GM19467 (cell line): ENCODE measurements around the gene CYP2A13.
"Not testable (repeated sequence)": the region's sequence is repeated elsewhere in the genome, so short reads cannot be mapped to it uniquely, and the experiment has no call there.

Experiments used
- ATAC-seq: cut with Tn5 transposase; IDR thresholded peaks from one replicate; pipeline ENCODE4 v1.9.1; 2021; ENCODE audit warnings: mild to moderate bottlenecking, moderate library complexity; ENCODE audit not compliant: unreplicated experiment

CYP2A13 gene, protein sequence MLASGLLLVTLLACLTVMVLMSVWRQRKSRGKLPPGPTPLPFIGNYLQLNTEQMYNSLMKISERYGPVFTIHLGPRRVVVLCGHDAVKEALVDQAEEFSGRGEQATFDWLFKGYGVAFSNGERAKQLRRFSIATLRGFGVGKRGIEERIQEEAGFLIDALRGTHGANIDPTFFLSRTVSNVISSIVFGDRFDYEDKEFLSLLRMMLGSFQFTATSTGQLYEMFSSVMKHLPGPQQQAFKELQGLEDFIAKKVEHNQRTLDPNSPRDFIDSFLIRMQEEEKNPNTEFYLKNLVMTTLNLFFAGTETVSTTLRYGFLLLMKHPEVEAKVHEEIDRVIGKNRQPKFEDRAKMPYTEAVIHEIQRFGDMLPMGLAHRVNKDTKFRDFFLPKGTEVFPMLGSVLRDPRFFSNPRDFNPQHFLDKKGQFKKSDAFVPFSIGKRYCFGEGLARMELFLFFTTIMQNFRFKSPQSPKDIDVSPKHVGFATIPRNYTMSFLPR

DNA sequence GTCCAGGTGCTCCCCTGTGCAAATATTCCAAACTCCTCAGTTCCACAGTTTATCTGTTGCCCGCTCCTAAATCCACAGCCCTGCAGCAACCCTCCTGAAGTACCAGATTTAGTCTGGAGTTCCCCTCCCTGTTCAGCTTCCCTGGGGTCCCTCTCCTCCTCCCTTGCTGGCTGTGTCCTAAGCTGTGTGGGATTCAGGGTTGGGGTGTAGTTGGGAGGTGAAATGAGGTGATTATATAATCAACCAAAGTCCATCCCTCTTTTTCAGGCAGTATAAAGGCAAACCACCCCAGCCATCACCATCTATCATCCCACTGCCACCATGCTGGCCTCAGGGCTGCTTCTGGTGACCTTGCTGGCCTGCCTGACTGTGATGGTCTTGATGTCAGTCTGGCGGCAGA lies at the start of gene CYP2A13:
TSS of gene CYP2A13 (plus strand) at position 301 of the 400 bp plus-strand sequence. CDS start at position 322, 21 bp downstream.
- no peak for ATAC-seq

DNA sequence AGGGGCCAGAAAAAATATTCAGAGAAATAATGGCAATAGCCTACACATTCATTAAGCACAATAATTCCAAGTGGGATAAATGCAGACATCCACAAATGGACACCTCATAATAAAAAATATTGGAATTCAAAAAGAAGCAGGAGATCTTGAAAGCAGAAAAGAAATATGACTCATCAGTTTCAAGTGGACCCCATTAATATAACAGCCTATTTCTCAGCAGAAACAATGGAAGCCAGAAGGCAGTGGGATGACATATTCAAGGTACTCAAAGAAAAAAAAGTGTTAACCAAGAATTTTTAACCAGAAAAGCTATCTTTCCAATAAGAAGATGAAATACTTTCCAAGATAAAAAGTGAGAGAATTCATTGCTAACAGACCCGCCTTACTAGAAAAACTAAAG lies 48.4 kb upstream of the CYP2A13 start:
- no peak for ATAC-seq

DNA sequence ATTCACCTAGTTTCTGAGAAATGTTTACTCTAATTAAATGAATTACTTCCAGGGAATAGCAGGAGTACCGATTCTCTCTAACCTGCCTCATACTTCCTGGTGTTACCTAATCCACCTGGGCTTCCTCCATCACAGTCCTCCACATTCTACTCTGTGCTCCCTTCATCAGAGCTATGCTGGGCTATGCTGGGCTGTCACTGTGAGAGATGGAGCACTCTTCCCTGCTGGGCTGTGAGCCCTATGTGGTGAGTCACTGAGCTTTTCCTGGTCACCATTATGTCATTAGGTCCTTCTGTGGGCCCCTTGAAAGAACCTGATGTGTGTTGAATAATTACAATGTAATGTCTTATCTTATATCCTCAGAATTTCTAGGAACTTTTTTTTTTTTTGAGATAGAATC lies 43.2 kb upstream of the CYP2A13 start:
- not testable (repeated sequence) for ATAC-seq

DNA sequence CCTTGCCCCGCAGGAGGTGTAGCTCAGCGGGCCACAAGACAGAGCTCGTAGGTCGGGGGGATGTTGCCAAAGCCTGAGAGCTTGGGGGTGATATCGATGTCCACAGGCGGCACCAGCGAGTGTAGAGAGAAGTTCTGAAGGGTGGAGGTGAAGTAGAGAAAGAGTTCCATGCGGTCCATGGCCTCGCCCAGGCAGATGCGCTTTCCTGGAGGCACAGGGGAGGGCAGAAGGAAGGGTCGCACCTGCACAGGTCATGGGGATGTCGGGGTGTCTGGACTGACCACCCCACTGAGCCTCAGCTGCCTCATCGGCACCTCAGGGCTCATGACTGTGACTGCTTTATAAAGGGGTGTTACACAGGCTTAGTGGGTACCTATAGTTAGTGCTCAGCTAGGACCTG lies 37.8 kb upstream of the CYP2A13 start:
- no peak for ATAC-seq

DNA sequence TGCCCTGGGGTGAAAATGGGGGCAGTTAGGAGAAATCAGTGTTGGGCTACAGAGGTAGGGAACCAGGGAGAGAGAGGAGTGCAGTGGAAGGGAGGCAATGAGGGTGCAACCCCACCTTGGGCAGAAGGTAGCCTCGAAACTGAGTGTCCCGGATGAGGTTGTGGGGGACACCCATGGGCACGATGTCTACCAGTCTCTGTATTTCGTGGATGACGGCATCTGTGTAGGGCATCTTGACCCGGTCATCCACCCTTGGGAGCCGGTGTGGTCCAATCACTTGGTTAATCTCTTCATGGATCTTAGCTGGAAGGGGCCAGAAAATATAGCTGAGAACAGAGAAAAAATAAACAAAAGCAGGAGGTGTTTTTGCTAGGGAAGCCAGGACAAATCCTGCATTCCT lies 36.1 kb upstream of the CYP2A13 start:
- not testable (repeated sequence) for ATAC-seq

DNA sequence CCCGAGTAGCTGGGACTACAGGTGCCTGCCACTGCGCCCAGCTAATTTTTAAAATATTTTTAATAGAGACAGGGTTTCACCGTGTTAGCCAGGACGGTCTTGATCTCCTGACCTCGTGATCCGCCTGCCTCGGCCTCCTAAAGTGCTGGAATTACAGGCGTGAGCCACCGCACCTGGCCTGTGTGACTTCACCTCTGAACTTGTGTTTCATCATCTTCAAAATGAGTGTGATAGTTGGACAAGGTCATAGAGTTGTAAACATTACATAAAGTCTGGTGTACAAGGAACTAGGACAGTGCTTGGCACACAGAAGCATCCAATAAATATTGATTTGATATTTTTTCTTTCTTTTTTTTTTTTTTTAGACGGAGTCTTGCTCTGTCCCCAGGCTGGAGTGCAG lies 34.9 kb upstream of the CYP2A13 start:
- not testable (repeated sequence) for ATAC-seq

DNA sequence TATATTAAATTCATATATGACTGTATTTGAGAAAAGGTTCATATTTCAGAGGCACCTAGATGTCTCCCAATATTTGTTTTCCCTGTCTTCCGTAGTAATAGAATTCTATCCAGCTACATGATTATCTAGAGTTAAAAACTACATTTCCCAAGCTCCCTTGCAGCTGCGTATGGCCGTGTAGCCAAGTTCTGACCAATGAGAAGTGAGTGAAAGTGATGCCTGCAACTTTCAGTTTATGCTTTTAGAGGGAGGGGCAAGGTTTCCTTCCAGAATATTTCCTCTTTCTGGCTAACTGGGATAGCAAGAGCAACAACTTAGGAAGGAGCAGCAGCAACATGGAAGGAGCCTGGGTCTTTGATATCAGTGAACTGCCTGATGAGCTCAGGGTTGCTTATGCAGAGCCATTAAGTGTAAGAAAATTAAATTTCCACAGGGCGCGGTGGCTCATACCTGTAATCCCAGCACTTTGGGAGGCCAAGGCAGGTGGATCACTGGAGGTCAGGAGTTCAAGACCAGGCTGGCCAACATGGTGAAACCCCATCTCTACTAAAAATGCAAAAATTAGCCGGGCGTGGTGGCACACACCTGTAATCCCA lies 23.2 kb upstream of the CYP2A13 start:
- ATAC-seq = no peak

DNA sequence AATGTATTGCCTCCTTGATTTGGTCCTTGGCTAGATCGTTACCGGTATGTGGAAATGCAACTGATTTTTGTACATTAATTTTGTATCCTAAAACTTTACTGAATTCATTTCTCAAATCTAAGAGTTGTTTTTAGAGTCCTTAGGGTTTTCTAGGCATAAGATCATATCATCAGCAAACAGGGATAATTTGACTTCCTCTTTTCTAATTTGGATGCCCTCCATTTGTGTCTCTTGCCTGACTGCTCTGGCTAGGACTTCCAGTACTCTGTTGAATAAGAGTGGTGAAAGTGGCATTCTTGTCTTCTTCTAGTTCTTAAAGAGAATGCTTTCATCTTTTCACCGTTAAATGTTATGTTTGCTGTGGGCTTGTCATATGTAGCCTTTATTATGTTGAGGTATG lies 12.0 kb upstream of the CYP2A13 start:
- ATAC-seq = no peak

DNA sequence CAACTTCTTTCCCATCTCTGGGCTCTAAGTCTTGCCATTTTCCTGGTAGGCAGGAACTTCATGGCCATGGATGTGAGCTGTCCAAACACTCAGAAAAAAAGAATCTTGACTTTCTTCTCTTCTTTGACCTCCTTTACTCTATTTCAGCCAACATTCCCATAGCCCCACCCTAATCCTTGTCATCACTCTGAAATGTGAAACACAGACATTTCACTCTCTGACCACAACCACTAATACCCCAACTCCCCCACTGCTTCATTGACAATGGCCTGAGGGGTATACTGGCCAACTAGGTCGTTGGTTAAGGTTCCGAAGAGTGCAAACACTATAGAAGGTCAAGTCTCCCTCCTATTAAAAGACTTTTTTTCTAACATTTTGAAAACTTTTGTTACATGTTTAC lies 4.7 kb upstream of the CYP2A13 start:
- ATAC-seq = no peak

DNA sequence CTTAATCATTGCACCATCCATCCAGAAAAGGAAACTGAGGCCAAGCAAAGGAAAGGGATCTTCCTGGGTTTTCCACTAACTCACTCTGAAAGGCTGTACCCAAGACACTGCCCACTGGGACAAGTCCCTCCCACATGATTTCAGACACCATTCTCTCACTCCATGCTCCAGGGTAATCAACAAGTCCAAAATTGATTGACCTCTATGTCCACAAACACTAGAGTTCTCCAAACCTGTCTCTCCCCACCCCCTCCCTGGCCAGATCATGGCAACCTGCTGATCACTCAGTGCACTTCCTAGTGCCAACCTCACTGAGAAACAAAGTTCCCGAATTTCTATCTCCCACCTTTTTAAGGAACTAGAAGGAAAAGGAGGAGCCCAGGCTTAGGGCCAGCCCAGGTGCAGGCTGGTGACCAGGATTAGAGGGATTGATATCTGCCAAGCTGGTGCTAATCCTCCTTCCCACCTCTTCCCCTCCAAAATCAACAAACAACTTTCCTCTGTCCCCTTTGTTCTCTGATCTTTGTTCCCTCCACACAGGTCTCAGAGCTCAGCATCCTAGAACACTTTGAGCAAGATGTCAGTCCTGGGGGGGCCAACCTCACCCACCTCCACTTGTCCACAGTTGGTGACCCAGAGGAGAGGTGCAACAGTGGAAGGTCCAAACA lies 2.4 kb upstream of the CYP2A13 start:
- no peak for ATAC-seq

DNA sequence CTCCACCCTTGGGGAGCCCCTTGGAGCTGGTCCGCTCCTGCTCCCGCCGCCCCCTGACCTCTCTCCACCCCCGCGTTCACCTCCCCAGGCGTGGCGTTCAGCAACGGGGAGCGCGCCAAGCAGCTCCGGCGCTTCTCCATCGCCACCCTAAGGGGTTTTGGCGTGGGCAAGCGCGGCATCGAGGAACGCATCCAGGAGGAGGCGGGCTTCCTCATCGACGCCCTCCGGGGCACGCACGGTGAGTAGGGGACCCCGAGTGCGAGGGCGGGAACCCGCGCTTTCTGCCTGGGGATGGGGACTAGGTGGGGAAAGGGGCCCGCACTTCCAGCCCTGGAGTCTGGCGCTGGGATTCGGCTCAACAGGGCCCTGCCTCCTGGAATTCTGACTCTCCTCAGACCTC lies 1.7 kb downstream of the CYP2A13 start:
- ATAC-seq = no peak

DNA sequence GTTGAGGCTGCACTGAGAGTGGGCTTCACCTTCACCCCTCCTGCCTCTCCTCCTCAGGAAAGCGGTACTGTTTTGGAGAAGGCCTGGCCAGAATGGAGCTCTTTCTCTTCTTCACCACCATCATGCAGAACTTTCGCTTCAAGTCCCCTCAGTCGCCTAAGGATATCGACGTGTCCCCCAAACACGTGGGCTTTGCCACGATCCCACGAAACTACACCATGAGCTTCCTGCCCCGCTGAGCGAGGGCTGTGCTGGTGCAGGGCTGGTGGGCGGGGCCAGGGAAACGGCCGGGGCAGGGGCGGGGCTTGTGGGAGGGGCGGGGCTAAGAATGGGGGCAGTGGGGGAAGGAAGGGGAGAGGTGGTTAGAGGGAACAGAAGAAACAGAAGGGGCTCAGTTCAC lies 7.5 kb downstream of the CYP2A13 start:
- ATAC-seq = no peak

DNA sequence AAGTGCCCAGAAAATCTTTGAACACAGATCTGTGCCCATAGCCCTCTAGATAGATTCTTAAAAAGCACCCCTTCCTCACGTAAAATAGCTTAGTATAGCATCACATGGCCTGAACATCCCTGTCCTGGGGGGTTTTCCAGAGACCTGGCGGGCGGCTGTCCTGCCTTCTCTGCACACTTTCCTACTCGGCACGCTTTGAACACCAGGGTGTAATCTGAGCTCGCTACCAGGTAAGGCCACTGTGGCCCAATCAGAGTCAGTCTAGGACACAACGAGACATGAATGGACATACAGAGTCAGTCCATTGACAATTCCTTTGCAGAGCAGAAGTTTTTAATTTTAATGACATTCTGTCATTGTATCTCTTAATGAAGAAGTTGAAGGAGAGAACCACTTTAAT lies 8.1 kb downstream of the CYP2A13 start:
- no peak for ATAC-seq

DNA sequence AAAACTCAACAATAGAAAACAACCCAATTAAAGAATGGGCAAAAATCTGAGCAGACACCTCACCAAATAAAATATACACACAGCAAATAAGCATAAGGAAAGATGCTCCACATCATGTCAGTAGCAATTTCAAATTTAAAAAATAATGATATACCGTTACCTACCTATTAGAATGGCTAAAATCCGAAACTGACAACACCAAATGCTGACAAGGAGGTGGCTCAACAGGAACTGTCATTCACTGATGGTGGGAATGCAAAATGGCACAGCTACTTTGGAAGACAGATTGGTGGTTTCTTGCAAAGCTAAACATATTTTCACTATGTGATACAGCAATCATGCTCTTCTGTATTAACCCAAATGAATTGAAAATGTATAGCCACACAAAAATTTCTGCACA lies 9.1 kb downstream of the CYP2A13 start:
- ATAC-seq = no peak

DNA sequence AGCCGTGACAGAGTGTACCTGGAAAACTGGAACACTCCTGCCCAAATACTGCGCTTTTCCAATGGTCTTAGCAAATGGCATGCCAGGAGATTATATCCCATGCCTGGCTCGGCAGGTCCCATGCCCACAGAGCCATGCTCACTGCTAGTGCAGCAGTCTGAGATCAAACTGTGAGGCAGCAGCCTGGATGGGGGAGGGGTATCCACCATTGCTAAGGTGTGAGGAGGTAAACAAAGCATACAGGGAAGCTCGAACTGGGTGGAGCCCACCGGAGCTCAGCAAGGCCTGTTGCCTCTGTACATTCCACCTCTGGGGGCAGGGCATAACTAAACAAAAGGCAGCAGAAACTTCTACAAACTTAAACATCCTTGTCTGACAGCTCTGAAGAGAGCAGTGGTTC lies 10.5 kb downstream of the CYP2A13 start:
- ATAC-seq = no peak

DNA sequence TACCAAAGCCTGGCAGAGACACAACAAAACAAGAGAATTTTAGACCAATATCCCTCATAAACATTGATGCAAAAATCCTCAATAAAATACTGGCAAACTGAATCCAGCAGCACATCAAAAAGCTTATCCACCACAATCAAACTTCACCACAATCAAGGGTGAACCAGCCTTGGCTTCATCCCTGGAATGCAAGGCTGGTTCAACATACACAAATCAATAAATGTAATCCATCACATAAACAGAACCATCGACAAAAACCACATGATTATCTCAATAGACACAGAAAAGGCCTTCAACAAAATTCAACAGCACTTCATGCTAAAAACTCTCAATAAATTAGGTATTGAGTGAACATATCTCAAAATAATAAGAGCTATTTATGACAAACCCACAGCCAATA lies 14.0 kb downstream of the CYP2A13 start:
- not testable (repeated sequence) for ATAC-seq

DNA sequence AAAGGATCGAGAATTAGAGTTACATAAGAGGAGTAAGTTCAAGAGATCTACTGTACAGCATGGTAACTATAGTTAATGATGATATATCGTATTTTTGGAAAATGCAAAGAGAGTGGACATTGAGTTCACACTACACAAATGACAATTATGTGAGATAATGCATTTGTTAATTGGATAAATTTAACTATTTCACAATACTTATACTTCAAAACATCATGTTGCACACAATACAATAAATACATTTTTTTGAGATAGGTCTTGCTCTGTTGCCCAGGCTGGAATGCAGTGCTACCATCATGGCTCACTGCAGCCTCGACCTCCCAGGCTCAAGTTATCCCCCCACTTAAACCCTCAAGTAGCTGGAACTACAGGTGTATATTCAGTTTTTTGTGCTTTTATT lies 17.9 kb downstream of the CYP2A13 start:
- ATAC-seq = no peak

DNA sequence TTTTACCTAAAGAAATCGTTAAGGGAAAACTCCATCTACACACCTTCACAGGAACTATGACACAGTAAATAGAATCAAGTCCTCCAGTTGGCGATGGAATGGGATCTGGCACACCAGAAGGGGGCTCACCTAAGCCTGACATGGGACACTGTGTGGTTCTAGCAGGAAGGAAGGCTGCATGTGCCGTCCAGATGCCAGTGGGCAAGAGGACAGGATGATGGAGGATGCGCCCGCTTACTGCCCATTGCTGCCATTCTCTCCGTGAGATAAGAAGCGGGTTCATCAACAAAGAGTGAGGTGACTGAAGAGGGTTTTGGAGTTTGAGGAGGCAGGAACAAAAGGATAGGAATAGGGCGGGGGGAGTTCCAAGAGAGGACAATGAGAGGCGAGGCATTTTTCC lies 23.0 kb downstream of the CYP2A13 start:
- ATAC-seq = no peak

DNA sequence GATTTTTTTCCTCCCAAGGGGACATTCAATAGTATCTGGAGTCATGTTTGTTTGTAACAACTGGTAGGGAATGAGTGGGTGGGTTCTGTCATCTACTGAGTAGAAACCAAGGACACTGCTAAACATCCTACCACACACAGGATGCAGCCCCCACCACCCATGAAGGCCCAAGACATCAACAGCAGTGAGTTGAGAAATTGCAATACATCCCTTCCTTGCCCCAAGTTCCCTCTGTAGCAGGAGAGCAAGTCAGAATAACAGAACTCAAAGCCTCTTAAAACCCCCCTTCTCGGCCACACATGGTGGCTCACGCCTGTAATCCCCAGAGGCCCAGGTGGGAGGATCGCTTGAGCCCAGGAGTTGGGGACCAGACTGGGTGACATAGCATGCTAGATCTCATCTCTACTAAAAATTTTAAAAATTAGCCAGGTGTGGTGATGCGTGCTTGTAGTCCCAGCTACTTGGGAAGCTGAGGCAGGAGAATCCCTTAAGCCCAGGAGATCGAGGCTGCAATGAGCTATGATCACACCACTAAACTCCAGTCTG lies 23.6 kb downstream of the CYP2A13 start:
- no peak for ATAC-seq

DNA sequence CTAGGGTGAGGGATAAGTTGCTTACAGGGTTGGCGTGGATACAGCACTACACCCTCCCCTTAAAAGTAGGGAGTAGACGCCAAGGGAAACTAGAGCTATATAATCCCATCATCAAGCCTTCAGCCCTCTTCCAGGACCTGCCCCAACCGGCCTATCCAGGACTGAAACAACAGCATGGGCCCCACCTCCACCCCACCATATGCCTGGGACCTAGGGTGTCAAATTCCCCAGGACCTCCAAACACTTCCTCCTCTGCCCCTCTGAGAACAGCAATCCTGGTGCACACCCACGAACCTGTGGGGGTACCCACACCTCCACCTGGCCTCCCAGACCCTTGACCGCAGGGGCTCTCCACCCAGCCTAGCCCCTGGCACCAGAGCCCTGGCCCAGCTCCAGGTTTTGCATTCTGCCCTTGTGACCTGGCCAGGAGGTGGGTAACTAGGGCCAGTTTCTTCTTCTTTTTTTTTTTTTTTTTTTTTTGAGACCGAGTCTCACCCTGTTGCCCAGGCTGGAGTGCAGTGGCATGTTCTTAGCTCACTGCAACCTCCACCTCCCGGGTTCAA lies 24.6 kb downstream of the CYP2A13 start:
- no peak for ATAC-seq

DNA sequence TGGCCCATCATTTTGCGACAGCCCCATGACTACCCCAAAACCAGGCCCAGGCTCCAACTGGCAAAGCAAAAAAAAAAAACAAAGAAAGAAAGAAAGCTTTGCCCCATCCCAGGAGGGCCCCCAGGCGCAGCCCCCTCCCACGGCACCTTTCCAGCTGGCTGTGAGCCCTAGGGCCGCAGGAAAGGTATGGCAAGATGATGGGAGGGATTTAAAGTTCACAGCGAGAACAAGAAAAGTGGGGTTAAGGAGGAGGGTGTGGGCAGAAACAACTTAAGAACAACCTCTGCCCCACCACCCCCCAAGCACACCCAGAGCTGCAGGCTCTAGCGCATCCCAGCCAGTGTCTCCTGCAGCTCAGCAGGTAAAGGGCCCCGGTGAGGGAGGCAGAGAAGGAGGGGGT lies 25.9 kb downstream of the CYP2A13 start, which contains the start of gene CYP2F1:
TSS of gene CYP2F1 (plus strand) at position 301 of the 400 bp plus-strand sequence. CDS start 1,757 bp downstream, outside the sequence.
- ATAC-seq = no peak
